NCI-H1092 treated with DMSO at 0.1 percent for 48 hours (cell line): ENCODE data around the gene RASSF5.
A peak's percentile ranks its signal among the peaks of the same experiment; 100 is the strongest.

ENCODE experiments used
- DNase-seq: peaks from one replicate; lab custom pipeline; 2025; lab: John Stamatoyannopoulos, UW

Gene RASSF5, protein sequence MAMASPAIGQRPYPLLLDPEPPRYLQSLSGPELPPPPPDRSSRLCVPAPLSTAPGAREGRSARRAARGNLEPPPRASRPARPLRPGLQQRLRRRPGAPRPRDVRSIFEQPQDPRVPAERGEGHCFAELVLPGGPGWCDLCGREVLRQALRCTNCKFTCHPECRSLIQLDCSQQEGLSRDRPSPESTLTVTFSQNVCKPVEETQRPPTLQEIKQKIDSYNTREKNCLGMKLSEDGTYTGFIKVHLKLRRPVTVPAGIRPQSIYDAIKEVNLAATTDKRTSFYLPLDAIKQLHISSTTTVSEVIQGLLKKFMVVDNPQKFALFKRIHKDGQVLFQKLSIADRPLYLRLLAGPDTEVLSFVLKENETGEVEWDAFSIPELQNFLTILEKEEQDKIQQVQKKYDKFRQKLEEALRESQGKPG

GRCh38 chr1:206507284-206508129 lies at the start of gene RASSF5:
Gene RASSF5, plus strand, starts transcription at chr1:206507531. Its CDS starts 72 bp downstream, at chr1:206507603.
- peak; percentile 60 for DNase-seq

DNA sequence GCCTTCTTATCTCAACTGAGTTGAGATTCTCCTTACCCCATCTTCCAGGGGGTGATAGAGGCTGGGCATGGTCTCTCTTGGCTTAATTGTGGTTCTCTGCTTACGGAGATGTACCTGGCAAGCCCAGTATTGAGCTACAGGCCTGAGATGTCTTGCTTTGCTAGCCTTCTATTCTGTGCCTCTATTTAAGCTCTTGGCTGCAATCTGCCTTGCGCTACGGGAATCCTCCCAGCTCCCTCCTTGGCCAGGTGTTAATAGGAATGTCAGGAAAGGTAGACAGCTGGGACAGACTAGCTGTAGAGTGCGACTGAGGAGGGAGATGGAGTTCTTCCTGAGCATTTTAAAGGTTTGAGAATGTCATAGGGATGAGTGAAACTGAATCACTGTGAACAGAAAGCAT lies 47.6 kb upstream of the RASSF5 start:
- no peak for DNase-seq

GRCh38 chr1:206460836-206461426 lies 46.4 kb upstream of the RASSF5 start:
- DNase-seq, result no peak

- DNase-seq, result peak; percentile 57
Observed at GRCh38 chr1:206461602-206462455, 45.5 kb upstream of the RASSF5 start.

DNA sequence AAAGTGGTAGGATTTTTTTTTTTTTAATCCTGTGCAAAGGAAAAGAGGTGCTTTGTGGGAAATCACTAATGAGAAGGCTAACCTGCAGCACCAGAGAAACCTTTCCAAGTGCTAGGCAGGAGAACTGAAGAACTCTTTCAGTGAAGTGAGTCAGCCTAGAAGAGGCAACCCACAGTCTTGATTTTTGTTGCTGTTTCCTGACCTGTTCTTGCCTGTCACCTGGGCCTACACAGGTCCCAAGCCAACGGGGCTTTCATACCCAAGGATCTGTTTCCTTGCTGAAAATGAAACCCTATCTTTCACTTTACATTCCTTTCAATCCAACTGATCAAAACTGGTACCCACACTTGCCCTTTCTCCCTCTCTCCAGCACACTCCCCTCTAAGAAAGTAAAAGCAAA lies 44.2 kb upstream of the RASSF5 start:
- DNase-seq, result no peak

- no peak for DNase-seq
Observed at GRCh38 chr1:206463911-206464310, 43.4 kb upstream of the RASSF5 start.

DNA sequence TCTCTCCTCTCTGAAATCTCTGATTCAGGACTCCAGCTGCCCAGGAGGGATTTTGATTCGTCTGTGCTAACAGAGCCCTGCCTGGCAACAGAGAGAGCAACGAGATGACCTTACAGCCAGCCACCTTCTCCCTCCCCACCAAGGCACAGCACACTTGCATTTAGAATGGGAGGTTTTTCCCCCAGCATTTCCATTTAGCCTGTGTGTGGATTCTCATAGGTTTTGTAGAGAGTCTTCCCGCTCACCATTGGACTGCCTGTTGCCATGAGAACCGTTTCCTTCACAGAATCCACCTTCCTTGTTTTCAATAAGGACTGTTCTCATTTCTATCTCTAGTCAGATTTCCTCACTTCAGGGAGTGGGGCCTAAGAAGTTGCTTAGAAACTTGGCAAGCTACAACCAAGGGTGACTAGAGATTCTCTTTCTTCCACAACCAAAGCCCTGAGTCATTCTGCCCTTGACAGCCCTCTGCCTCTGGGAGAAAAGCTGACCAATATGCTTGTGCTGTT lies 42.8 kb upstream of the RASSF5 start:
- no peak for DNase-seq

DNA sequence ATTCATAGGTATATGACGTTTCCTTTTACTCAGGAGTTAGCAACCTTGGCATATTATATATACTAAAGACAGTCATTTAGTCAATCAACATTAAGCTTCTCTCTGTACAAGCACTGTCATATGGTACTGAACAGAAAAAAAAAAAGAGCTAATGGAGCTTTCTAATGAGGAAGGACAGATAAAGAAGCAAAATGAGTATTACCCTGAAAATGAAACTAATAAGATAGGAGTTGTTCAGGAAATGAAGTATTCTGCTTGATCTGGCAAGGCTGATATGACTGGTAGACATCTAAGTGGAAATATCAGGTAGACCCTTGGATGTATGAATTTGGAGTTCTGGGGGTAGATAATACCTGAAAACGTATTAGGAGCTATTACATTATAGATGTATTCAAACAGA lies 41.4 kb upstream of the RASSF5 start:
- no peak for DNase-seq

DNA sequence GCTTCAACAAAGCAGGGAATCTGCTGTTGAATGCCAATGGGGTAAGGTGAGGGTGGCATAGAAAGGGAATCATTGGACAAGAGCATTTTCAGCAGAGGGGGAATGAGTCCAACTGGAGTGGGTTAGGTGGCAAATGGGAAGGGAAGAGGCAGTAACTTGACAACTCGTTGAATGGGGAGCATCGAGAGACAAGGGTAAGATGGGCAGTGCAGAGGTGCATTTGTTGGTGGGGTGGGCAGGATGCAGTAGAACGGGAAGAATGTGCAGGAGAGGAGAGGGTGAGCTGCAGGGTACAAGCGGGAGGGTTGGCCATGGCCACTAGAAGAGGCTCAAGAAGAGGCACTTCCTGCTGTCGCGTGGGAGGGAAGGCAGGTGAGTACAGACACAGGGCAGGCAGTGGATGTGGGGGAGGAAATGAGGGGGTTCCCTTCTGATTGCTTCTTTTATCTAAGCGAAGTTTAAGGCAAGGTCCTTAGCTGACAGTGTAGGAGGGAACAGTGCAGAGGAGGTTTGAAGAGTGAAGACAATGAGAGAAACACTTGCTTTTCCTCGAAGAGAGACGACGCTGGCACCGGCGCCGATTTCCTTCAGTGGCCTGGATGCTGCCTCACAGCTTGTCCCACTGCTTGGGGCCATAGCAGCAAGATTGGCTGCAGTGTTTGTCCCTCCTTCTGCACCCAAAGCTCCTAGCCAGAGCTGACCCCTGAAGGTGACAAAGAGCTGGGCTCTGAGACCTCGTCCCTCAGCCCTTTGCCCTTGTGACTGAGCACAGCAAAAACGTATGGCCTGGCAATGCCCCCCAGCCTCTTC lies 40.3 kb upstream of the RASSF5 start:
- DNase-seq, result no peak

- DNase-seq, result no peak
Observed at GRCh38 chr1:206467915-206468314, 39.4 kb upstream of the RASSF5 start.

- no peak for DNase-seq
Observed at GRCh38 chr1:206468571-206468970, 38.8 kb upstream of the RASSF5 start.

DNA sequence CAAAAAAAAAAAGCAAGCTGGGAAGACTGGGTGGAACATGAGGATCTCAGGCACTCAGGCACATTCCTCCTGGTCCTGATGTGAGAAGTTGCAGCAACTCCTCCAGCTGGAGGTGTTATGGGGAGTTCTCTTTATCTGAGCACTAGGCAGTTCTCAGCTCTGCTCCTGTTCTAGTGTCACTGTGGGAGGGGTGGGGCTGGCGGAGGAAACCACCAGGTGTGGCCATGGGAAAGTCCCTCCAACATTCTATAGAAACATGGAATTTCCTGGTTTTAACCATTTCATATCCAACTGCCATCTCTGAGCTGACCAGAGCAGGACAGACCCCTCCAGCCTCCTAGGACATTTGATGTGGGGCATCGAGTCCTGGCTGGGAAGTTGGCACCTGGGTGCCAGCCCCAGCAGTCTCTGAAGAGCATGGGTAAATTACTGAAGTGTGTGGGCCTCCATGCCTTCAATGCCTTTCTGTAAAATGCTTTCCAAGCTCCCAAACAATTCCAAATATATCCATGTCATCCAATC lies 37.9 kb upstream of the RASSF5 start:
- DNase-seq, result no peak

- peak; percentile 38 for DNase-seq
Observed at GRCh38 chr1:206469933-206470691, 37.2 kb upstream of the RASSF5 start, which contains the start of gene IKBKE. Gene IKBKE, plus strand, starts transcription at chr1:206470476. Its CDS starts 2,752 bp downstream, at chr1:206473228.

DNA sequence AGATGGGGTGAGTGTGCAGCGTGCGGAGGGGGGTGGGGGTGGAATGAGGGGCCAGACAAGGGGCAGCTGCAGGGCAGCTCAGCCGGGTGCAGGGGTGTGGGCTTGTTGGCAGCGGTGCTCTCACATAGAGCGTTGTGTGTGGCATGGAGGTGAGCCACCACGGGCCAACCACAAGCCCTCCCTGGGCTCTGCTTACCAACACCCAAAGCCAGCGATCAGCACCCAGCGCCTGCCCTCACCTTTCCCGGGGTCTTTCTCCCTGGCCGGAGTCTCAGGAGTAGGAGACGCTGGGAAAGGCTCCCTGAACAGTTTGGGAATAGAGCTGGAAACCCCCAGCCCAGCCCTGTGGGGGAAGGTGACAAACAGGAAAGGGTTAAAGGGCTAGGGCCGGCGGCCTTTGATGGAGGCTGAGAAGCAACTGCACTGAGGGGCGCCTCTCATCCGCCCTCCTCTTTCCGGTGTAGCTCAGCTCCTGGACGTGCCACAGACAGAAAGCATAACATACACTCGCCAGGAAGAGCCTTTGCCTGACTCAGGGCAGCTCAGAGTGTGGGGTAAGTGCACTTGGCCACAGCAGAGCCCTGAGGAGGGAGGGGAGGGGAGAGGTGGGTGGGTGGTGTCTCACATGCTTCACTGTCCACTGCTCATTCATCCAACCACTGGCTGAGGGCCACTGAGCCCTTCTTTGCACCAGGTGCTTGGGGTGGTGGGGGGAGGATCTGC lies 36.5 kb upstream of the RASSF5 start:
- DNase-seq, result peak; percentile 47

GRCh38 chr1:206471415-206471801 lies 35.9 kb upstream of the RASSF5 start:
- no peak for DNase-seq

DNA sequence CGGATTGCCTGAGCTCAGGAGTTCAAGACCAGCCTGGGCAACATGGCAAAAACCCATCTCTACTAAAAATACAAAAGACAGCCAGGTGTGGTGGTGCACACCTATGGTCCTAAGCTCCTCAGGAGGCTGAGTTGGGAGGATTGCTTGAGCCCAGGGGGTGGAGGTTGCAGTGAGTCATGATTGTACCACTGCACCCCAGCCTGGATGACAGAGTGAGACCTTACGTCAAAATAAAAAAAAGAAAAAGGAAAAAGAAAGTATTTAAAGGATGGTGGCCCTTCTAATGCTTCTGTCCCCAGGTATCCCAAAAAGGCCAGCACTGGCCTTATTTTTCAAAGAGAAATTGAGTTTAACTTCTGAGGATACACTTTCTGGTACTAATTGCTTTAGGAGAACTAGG lies 35.3 kb upstream of the RASSF5 start:
- no peak for DNase-seq

GRCh38 chr1:206472454-206472853 lies 34.9 kb upstream of the RASSF5 start:
- no peak for DNase-seq

- DNase-seq, result no peak
Observed at GRCh38 chr1:206472886-206473285, 34.4 kb upstream of the RASSF5 start.

DNA sequence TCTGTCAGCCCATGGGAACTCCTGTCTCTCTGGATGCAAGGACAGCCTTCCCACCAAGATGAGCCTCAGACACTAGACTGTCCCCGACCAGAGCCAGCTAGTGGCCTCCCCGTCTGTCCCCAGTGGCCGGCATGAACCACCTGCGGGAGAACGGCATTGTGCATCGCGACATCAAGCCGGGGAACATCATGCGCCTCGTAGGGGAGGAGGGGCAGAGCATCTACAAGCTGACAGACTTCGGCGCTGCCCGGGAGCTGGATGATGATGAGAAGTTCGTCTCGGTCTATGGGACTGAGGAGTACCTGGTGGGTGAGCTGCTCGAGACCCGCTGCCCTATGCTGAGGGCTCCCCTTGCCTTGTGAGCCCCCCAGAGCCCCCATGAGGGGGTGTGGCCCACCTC lies 31.3 kb upstream of the RASSF5 start:
- DNase-seq, result no peak
